Right atrium auricular region (tissue), 2 donors: ENCODE results near the gene IGSF8. TPM values are rescaled to one million over a fixed set of nuclear protein-coding genes. Genes with fewer than 3 reads are reported as not detected.
A peak's percentile ranks its signal among the peaks of the same experiment; 100 is the strongest.

Source experiments
- DNase-seq: peaks from one replicate; pipeline ENCODE4 v3.0.0-alpha.2; 2019; ENCODE audit warnings: low spot score
- H3K27ac ChIP-seq, 2 donors: fragments of 200-600 bp; sonication (generic); 1 replicate in 1 of 2; 2 replicates in 1 of 2; pipeline ENCODE4 v1.5.1; 2016 to 2019
- H3K27me3 ChIP-seq, 2 donors: fragments of 200-600 bp; sonication (generic); one replicate each; pipeline versions ENCODE4 v1.5.1 to v1.6.0; 2017 to 2019
- H3K36me3 ChIP-seq: fragments of 200-600 bp; sonication (generic); one replicate; pipeline ENCODE4 v1.5.1; 2016
- H3K4me1 ChIP-seq, 2 donors: fragments of 200-600 bp; sonication (generic); one replicate each; pipeline versions ENCODE4 v1.5.1 to v1.6.0; 2017 to 2019
- H3K4me3 ChIP-seq, 2 donors: fragments of 200-600 bp; sonication (generic); 1 replicate in 1 of 2; 2 replicates in 1 of 2; pipeline ENCODE4 v1.5.1; 2017 to 2019; ENCODE audit warnings: mild to moderate bottlenecking in 1 of 2, moderate library complexity in 1 of 2
- H3K9me3 ChIP-seq, 2 donors: fragments of 200-600 bp; sonication (generic); one replicate each; pipeline ENCODE4 v1.5.1; 2019
- CTCF ChIP-seq, 2 donors: fragments of 200-600 bp; sonication (generic); IDR thresholded peaks; one replicate each; pipeline ENCODE4 v1.5.1; 2019; ENCODE audit warnings: antibody characterized with exemption in 2 of 2
- total RNA-seq, 2 donors: library from RNA; depleted of rRNA; stranded (reverse); fragments of >200 nt; gene quantifications; one replicate each; pipeline ENCODE4 v1.1.0, GENCODE V29; 2016

The IGSF8 gene
- total RNA-seq, 2 donors from 2014 or later, result 20.1 to 20.8 TPM

DNA sequence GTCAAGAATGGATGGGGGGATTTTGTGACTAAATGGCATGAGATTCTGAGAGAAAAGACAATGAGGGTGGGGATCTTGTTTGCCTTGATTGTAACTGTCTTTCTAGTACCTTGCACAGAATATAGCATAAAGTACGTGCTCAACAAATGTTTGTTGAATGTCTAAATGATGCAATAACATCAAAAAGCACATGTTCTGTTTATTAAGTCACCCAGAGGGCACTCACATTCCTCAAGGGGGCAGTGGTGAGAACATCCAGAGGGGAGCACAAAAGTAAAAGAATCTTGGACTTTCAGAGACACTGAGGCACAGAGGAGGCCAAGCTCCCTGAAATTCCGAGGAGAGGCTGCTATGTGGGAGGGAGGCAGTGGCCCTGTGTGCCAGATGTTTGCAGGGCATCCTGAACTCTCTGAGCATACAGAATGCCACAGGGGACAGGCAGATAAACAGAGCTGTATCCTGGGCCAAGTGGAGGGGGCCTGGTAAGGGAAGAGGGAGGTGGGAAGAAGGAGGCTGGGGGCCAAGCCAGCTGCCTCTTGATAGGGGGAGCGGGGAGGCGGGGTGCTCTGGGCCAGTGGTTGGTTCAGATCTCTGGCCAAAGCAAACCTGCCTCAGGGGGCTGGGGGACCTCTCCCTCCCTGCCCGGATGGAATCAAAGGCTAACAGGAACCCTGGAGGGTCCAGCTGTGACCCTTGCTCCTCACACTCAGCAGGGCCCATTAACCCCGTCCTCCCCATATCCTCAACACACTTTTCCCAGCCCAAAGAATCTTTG lies 10.7 kb upstream of the IGSF8 start:
- H3K4me3 ChIP-seq, result no peak overlapping the region
- peak; percentile 34 to 65 for TF ChIP-seq CTCF (IDR thresholded peaks at IDR 0.05)
- DNase-seq, result no peak
- H3K36me3 ChIP-seq, result no peaks in the 10 kb centered on the region
- peaks cover 0 to 17% of the 10 kb centered on the region in 2 donors for H3K4me1 ChIP-seq
- no peaks in the 10 kb centered on the region for H3K9me3 ChIP-seq
- no peaks in the 10 kb centered on the region for H3K27me3 ChIP-seq
- no peak overlapping the region for H3K27ac ChIP-seq

DNA sequence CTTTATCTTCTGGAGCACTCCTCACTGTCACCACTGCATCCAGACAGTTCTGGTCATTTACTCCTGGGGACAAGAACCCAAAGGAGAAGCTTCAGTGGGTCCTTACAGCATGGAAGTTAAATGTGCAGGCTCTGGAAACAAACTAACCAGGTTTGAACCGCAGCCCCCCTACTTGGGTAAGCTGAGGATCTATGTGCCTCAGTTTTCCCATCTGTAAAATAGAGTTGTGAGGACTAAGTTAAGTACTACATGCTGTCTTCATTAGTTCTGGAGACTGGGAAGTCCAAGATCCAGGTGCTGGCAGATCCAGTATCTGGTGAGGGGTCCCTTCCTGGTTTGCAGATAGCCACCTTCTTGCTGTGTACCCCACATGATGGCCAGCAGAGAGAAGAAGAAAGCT lies 9.1 kb upstream of the IGSF8 start:
- Histone ChIP-seq H3K4me1 (peaks cover 0 to 11% of the 10 kb centered on the region in 2 donors), H3K27ac (no peak overlapping the region), H3K4me3 (no peak overlapping the region), H3K36me3 (no peaks in the 10 kb centered on the region), H3K27me3 (no peaks in the 10 kb centered on the region), H3K9me3 (no peaks in the 10 kb centered on the region)
- no peak for DNase-seq
- no peak for TF ChIP-seq CTCF (IDR thresholded peaks at IDR 0.05)

DNA sequence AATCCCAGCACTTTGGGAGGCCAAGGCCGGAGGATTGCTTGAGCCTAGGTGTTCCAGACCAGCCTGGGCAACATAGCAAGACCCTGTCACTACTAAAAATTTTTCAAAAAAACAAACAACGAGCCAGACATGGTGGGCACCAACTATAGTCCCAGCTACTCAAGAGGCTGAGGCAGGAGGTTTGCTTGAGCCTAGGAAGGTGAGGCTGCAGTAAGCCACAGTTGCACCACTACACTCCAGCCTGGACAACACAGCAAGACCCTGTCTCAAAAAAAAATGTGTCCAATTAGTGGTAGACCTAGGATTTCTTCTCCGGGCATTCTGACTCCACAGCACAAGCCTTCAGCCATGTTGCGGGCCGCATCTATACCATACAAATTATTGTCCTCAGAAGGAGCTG lies 6.7 kb upstream of the IGSF8 start:
- no peak overlapping the region for H3K4me3 ChIP-seq
- H3K9me3 ChIP-seq, result no peaks in the 10 kb centered on the region
- H3K27me3 ChIP-seq, result no peaks in the 10 kb centered on the region
- H3K36me3 ChIP-seq, result no peaks in the 10 kb centered on the region
- TF ChIP-seq CTCF (IDR thresholded peaks at IDR 0.05), result no peak
- DNase-seq, result no peak
- H3K4me1 ChIP-seq, result peaks cover 0 to 26% of the 10 kb centered on the region in 2 donors
- H3K27ac ChIP-seq, result no peak overlapping the region

DNA sequence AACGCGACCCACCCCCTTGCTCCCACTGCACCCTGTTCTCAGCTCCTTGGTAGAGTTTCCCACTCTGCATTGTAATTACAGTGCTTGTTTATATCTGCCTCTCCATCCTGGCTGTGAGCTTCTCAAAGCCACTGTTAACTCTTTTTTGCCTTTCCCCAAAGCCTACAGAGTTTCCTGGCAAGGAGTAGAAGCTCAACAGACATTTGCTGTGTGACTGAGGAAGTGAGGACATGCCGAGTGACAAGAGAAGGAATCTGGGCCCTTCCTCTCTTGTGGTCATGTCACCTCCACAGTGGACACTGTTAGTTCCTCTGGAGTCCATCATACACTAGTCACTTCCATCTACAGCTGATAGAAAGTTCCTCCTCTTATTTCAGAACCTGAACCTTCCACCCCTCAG lies 6.1 kb upstream of the IGSF8 start:
- H3K4me1 ChIP-seq, result peaks cover 0 to 26% of the 10 kb centered on the region in 2 donors
- TF ChIP-seq CTCF (IDR thresholded peaks at IDR 0.05), result no peak
- DNase-seq, result no peak

GRCh38 chr1:160103658-160104408 lies 5.4 kb upstream of the IGSF8 start:
- Histone ChIP-seq H3K9me3 (no peaks in the 10 kb centered on the region), H3K4me3 (no peak overlapping the region), H3K27me3 (no peaks in the 10 kb centered on the region), H3K27ac (no peak overlapping the region), H3K36me3 (no peaks in the 10 kb centered on the region), H3K4me1 (peaks cover 0 to 22% of the 10 kb centered on the region in 2 donors)
- TF ChIP-seq CTCF (IDR thresholded peaks at IDR 0.05), result no peak
- no peak for DNase-seq

More for the DNA sequence above, 6.1 kb upstream of the IGSF8 start:
- Histone ChIP-seq H3K9me3 (no peaks in the 10 kb centered on the region), H3K4me3 (no peak overlapping the region), H3K27ac (no peak overlapping the region), H3K36me3 (no peaks in the 10 kb centered on the region), H3K27me3 (no peaks in the 10 kb centered on the region)
